HUES48 (cell line): ENCODE measurements around the gene TRIM54.
"Not testable (repeated sequence)": the region's sequence is repeated elsewhere in the genome, so short reads cannot be mapped to it uniquely, and the experiment has no call there.

Source experiments
- H3K27ac ChIP-seq: one replicate; pipeline ENCODE4 v1.7.0; 2013; ENCODE audit warnings: low read depth, low read length, inconsistent platforms
- H3K27me3 ChIP-seq: 2 replicates; pipeline ENCODE4 v1.6.1; 2013; ENCODE audit warnings: mild to moderate bottlenecking, low read length; ENCODE audit not compliant: control insufficient read depth, insufficient read depth
- H3K36me3 ChIP-seq: 2 replicates; pipeline ENCODE4 v1.6.1; 2013; ENCODE audit warnings: low read length; ENCODE audit not compliant: control insufficient read depth, insufficient read depth
- H3K4me1 ChIP-seq: 2 replicates; pipeline ENCODE4 v1.6.1; 2013; ENCODE audit warnings: mild to moderate bottlenecking, low read length; ENCODE audit not compliant: control insufficient read depth, insufficient read depth
- H3K4me3 ChIP-seq: 2 replicates; pipeline ENCODE4 v1.5.1; 2013; ENCODE audit warnings: mild to moderate bottlenecking, low read depth, low read length
- H3K9ac ChIP-seq: 2 replicates; pipeline ENCODE4 v1.6.1; 2013; ENCODE audit warnings: mild to moderate bottlenecking, low read depth, low read length, moderate library complexity
- H3K9me3 ChIP-seq: 2 replicates; pipeline ENCODE4 v1.6.1; 2013; ENCODE audit warnings: low read length; ENCODE audit not compliant: control insufficient read depth, insufficient read depth

The TRIM54 gene

GRCh38 chr2:27288610-27289009 is 6.4 kb downstream of the TRIM54 start:
- no peak overlapping the region for H3K9ac ChIP-seq
- no peak overlapping the region for H3K27ac ChIP-seq
- H3K36me3 ChIP-seq = no peaks in the 10 kb centered on the region
- no peak overlapping the region for H3K4me3 ChIP-seq
- peaks cover 14% of the 10 kb centered on the region for H3K4me1 ChIP-seq
- no peaks in the 10 kb centered on the region for H3K27me3 ChIP-seq
- no peaks in the 10 kb centered on the region for H3K9me3 ChIP-seq

DNA sequence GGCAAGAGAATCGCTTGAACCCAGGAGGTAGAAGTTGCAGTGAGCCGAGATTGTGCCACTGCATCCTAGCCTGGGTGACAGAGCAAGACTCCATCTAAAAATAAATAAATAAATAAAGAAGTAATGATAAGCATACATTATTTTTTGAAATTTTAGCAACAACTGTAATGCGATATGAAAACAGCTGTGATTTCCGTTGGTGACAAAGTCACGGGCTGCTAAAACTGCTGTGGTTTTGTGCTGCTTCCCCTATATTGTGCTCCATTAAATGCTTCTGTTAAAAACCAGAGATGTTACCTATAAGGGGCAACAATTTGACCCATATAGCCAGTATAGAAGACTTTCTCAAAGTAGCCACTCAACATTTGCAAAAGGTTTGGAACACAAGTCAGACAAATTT is 8.3 kb downstream of the TRIM54 start:
- H3K27ac ChIP-seq = no peak overlapping the region
- H3K4me3 ChIP-seq = no peak overlapping the region
- H3K4me1 ChIP-seq = peaks cover 14% of the 10 kb centered on the region
- H3K27me3 ChIP-seq = no peaks in the 10 kb centered on the region
- no peaks in the 10 kb centered on the region for H3K9me3 ChIP-seq
- no peaks in the 10 kb centered on the region for H3K36me3 ChIP-seq
- no peak overlapping the region for H3K9ac ChIP-seq

DNA sequence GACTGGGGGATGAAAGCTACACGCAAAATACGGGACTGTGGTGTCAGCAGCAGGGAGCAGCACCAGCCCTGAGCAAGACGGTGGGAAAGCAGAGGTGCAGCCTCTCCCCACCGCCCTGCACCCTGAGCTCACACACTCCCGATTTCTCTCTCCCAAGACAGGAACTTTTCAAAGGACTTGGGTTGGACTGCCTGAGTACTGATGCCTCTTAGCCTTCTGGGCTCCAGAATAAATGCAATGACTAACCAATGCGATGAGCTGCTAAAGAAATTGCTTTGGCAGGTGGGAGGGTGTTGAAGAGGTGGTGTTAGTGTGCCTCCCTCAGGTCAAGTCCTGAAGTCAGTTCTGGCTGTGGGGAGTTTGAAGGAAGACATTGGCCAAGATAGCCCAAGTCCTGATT is 9.6 kb downstream of the TRIM54 start:
- Histone ChIP-seq H3K4me1 (peaks cover 9% of the 10 kb centered on the region), H3K27me3 (no peaks in the 10 kb centered on the region), H3K4me3 (no peak overlapping the region), H3K27ac (no peak overlapping the region), H3K9ac (no peak overlapping the region), H3K36me3 (no peaks in the 10 kb centered on the region), H3K9me3 (no peaks in the 10 kb centered on the region)

DNA sequence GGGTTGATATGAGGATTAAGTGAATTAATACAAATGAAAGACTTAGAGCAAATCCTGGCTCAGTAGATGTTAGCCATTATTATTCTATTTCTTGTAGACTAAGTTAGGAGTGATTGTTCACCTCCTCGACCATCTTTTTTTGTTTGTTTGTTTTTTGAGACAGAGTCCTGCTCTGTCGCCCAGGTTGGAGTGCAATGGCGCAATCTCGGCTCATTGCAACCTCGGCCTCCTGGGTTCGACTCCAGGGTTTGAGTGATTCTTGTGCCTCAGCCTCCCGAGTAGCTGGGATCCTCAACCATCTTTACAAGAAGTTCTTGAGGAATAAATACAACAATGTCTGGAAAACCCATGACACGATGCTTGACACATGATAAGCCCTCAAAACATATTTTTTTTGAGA is 12.7 kb downstream of the TRIM54 start:
- Histone ChIP-seq H3K27ac (no peak overlapping the region), H3K9ac (no peak overlapping the region), H3K36me3 (no peaks in the 10 kb centered on the region), H3K4me1 (peaks cover 6% of the 10 kb centered on the region; the same call in 1 of the 2 replicates), H3K4me3 (no peak overlapping the region), H3K27me3 (no peaks in the 10 kb centered on the region), H3K9me3 (no peaks in the 10 kb centered on the region)

DNA sequence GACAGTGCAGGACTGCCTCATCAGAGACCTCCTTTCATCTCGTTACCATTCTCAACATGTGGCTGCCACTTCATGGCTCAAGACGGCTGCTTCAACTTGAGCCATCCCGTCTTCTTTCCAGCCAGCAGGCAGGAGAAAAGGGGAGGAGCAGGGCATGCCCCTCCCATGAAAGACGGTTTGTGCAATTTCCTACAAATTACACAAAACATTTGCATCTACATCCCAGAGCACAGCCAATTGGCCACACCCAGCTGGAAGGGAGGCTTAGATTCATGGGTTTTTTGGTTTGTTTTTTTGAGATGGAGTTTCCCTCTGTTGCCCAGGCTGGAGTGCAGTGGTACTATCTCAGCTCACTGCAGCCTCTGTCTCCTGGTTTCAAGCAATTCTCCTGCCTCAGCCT is 14.3 kb downstream of the TRIM54 start:
- Histone ChIP-seq H3K4me3 (no peak overlapping the region), H3K27ac (no peak overlapping the region), H3K4me1 (peaks cover 5% of the 10 kb centered on the region; the same call in 1 of the 2 replicates), H3K27me3 (no peaks in the 10 kb centered on the region), H3K9me3 (no peaks in the 10 kb centered on the region), H3K36me3 (no peaks in the 10 kb centered on the region), H3K9ac (no peak overlapping the region)

- Histone ChIP-seq H3K36me3 (no peaks in the 10 kb centered on the region), H3K4me3 (no peak overlapping the region), H3K27me3 (no peaks in the 10 kb centered on the region), H3K9ac (no peak overlapping the region), H3K4me1 (no peaks in the 10 kb centered on the region), H3K9me3 (no peaks in the 10 kb centered on the region), H3K27ac (no peak overlapping the region)
Measured at GRCh38 chr2:27297195-27297594, 15.0 kb downstream of the TRIM54 start.

DNA sequence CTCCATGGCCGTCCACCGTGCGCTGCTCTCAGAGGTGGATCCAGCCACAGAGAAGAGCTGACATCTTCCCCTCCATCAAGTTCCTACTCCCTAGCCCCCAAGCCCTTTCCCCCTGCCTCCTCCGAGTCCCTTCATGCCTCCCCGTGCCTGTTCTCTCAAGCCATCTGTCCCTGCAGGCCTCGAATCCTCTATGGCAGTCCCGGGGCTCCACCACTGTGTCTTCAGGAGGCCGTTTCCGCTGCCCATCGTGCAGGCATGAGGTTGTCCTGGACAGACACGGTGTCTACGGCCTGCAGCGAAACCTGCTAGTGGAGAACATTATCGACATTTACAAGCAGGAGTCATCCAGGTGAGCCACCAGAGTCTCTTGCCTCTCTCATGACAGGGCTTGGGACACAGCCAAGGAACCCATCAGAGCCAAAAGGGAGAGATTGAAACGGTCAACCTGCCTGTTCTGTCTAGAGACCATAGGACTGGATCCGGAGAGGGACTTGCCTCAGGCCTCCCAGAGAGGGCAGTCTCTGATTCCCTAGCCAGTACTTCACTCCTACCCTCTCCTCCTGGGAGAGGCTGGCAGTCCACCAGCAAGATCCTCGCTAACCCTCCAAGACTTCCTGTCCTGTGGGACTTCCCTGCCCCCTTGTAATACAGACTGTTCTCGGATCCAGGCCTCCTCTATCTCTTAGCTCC is 16.3 kb downstream of the TRIM54 start:
- H3K9me3 ChIP-seq = no peaks in the 10 kb centered on the region
- H3K27ac ChIP-seq = no peak overlapping the region
- no peak overlapping the region for H3K4me3 ChIP-seq

GRCh38 chr2:27300606-27301005 is 18.4 kb downstream of the TRIM54 start:
- not testable (repeated sequence) for H3K36me3 ChIP-seq, H3K9ac ChIP-seq, H3K9me3 ChIP-seq, H3K27ac ChIP-seq, H3K4me3 ChIP-seq, H3K4me1 ChIP-seq
- H3K27me3 ChIP-seq = peaks cover 13% of the 10 kb centered on the region

More for the DNA sequence above, 16.3 kb downstream of the TRIM54 start:
- H3K27me3 ChIP-seq = no peaks in the 10 kb centered on the region
- H3K9ac ChIP-seq = no peak overlapping the region
- no peaks in the 10 kb centered on the region for H3K36me3 ChIP-seq
- no peaks in the 10 kb centered on the region for H3K4me1 ChIP-seq

DNA sequence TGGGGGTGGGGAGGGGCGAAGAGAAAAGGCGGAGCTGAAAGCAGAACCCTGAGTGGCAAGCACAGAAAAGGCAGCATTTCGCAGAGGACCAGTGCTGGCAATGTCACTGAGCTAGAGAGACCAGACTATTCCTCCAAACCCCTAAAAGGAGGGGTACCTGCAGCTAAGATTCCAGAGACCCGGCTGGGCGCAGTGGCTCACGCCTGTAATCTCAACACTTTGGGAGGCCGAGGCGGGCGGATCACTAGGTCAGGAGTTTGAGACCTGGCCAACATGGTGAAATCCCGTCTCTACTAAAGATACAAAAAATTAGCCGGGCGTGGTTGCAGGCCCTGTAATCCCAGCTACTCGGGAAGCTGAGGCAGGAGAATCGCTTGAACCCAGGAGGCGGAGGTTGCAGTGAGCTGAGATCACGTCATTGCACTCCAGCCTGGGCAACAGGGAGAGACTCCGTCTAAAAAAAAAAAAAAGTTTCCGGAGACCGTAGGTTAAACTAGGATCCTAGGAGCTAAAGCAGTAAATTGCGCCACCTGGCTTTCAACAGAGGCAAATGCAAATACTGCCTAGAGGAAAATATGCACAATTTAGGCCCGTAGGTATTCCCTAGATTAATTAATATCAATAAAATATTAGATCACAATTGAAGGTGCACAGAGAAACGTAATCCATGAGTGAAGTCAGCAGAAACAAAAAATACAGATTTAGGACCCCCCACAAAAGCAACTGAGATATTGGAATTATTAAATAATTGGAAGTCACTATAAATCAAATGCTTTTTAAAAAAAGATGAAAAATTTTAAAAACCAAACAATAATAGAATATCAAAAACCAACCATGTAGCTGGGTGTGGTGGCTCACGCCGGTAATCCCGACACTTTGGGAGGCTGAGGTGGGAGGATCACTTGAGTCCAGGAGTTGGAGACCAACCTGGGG is 21.1 kb downstream of the TRIM54 start:
- peaks cover 41% of the 10 kb centered on the region for H3K27me3 ChIP-seq
- no peaks in the 10 kb centered on the region for H3K36me3 ChIP-seq
- H3K27ac ChIP-seq = no peak overlapping the region
- H3K9me3 ChIP-seq = no peaks in the 10 kb centered on the region
- H3K4me1 ChIP-seq = peaks cover 6% of the 10 kb centered on the region; the same call in 1 of the 2 replicates
- H3K4me3 ChIP-seq = no peak overlapping the region
- no peak overlapping the region for H3K9ac ChIP-seq

DNA sequence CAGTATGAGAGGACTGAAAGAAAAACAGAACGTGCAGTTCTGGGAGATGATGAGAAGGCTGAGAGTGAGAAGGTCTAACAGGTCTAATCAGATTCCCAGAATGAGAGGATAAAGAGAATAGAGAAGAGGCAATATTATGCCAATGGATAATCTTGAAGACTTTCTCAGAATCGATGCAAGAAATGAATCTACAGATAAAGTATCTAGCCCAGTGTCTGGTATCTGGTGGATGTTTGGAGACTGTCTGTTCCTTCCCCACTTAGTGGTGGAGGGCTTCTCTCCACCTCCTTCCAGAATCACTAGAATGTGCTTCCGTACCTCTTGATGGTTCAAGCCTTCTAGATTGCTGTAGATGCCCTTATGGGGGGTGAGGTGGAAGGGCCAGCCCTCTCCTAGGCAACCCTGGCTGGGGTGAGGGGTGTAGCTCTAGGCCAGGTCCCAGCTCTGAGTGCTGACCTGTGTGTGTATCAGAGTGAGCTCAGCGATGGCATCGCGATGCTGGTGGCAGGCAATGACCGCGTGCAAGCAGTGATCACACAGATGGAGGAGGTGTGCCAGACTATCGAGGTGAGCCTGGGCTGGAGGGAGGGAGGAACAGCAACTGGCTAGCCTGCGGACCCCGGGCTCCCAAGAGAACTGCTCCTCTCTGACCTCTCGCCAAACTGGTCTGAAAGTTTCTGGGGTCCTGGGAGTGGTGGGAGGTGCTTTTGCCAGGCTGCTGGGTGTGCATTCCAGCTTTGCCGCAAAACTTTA is 22.4 kb downstream of the TRIM54 start:
- Histone ChIP-seq H3K4me1 (peaks cover 6% of the 10 kb centered on the region; the same call in 1 of the 2 replicates), H3K27ac (no peak overlapping the region), H3K36me3 (no peaks in the 10 kb centered on the region), H3K27me3 (peaks cover 51% of the 10 kb centered on the region), H3K9me3 (no peaks in the 10 kb centered on the region), H3K4me3 (no peak overlapping the region), H3K9ac (no peak overlapping the region)
